ENCODE results near the gene KCP.
"Not testable (repeated sequence)": the region's sequence is repeated elsewhere in the genome, so short reads cannot be mapped to it uniquely, and the experiment has no call there.

- TF ChIP-seq, protein P1, sequence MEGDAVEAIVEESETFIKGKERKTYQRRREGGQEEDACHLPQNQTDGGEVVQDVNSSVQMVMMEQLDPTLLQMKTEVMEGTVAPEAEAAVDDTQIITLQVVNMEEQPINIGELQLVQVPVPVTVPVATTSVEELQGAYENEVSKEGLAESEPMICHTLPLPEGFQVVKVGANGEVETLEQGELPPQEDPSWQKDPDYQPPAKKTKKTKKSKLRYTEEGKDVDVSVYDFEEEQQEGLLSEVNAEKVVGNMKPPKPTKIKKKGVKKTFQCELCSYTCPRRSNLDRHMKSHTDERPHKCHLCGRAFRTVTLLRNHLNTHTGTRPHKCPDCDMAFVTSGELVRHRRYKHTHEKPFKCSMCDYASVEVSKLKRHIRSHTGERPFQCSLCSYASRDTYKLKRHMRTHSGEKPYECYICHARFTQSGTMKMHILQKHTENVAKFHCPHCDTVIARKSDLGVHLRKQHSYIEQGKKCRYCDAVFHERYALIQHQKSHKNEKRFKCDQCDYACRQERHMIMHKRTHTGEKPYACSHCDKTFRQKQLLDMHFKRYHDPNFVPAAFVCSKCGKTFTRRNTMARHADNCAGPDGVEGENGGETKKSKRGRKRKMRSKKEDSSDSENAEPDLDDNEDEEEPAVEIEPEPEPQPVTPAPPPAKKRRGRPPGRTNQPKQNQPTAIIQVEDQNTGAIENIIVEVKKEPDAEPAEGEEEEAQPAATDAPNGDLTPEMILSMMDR (conservative IDR thresholded peaks at IDR 0.05; ENCODE audit: low read length), result not testable (repeated sequence)
- not testable (repeated sequence) for TF ChIP-seq EZH2phosphoT487 (IDR thresholded peaks at IDR 0.05; ENCODE audit: borderline replicate concordance, low read depth, low read length)
These were observed 32.7 kb upstream of the KCP start for GRCh38 chr7:128943251-128943650.
